GM19240 (cell line): Measurements from ENCODE around the gene CRHR1.

Experiments used
- DNase-seq: peaks from one replicate; pipeline ENCODE4 v3.0.0; 2011; ENCODE audit warnings: low spot score; ENCODE audit not compliant: insufficient read length

Gene CRHR1

GRCh38 chr17:45788057-45788456 lies 3.9 kb downstream of the CRHR1 start:
- DNase-seq, result no peak

- DNase-seq, result no peak
These were observed 5.8 kb downstream of the CRHR1 start for GRCh38 chr17:45789874-45790273.

GRCh38 chr17:45790296-45790922 lies 6.3 kb downstream of the CRHR1 start:
- DNase-seq, result no peak

- DNase-seq, result no peak
These were observed 7.0 kb downstream of the CRHR1 start for GRCh38 chr17:45791041-45791582.

- no peak for DNase-seq
These were observed 7.8 kb downstream of the CRHR1 start for GRCh38 chr17:45791935-45792334.

- DNase-seq, result no peak
These were observed 8.3 kb downstream of the CRHR1 start for GRCh38 chr17:45792437-45792836.

GRCh38 chr17:45792995-45793755 lies 9.1 kb downstream of the CRHR1 start:
- DNase-seq, result no peak

- DNase-seq, result no peak
These were observed 9.9 kb downstream of the CRHR1 start for GRCh38 chr17:45793999-45794540.

- no peak for DNase-seq
These were observed 10.7 kb downstream of the CRHR1 start for GRCh38 chr17:45794840-45795239.

- no peak for DNase-seq
These were observed 16.7 kb downstream of the CRHR1 start for GRCh38 chr17:45800816-45801215.

GRCh38 chr17:45801421-45801820 lies 17.3 kb downstream of the CRHR1 start:
- DNase-seq, result no peak

- DNase-seq, result no peak
These were observed 24.7 kb downstream of the CRHR1 start for GRCh38 chr17:45808845-45809244.

- DNase-seq, result no peak
These were observed 25.4 kb downstream of the CRHR1 start for GRCh38 chr17:45809499-45809898.

- no peak for DNase-seq
These were observed 28.0 kb downstream of the CRHR1 start for GRCh38 chr17:45812102-45812501.

GRCh38 chr17:45813048-45813725 lies 29.1 kb downstream of the CRHR1 start:
- no peak for DNase-seq

- DNase-seq, result no peak
These were observed 30.8 kb downstream of the CRHR1 start for GRCh38 chr17:45814622-45815606.

GRCh38 chr17:45815752-45816151 lies 31.6 kb downstream of the CRHR1 start:
- no peak for DNase-seq

- no peak for DNase-seq
These were observed 33.9 kb downstream of the CRHR1 start for GRCh38 chr17:45818041-45818440.

GRCh38 chr17:45818699-45819098 lies 34.6 kb downstream of the CRHR1 start:
- no peak for DNase-seq

- no peak for DNase-seq
These were observed 35.5 kb downstream of the CRHR1 start for GRCh38 chr17:45819632-45820031.
